HG02798 (cell line): ENCODE data around the gene PRDM12.
A peak's percentile ranks its signal among the peaks of the same experiment; 100 is the strongest.

Experiments
- ATAC-seq: cut with Tn5 transposase; IDR thresholded peaks from one replicate; pipeline ENCODE4 v1.9.1; 2021; ENCODE audit warnings: mild to moderate bottlenecking; ENCODE audit not compliant: unreplicated experiment, poor library complexity

Gene PRDM12

DNA sequence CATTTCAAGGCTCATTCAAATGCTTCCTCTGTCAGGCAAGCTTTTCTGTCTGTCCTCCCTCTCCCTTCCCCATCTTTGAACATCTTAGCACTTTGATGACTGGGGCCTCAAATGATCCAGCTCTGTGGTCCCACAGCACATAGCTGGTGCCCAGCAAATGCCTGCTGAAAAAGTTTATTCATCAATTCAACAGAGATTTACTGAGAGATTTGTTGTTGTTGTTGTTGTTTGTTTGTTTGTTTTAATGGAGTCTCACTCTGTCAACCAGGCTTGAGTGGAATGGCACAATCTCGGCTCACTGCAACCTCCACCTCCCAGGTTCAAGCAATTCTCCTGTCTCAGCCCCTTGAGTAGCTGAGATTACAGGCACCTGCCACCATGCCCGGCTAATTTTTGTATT is 23.2 kb downstream of the PRDM12 start:
- no peak for ATAC-seq

DNA sequence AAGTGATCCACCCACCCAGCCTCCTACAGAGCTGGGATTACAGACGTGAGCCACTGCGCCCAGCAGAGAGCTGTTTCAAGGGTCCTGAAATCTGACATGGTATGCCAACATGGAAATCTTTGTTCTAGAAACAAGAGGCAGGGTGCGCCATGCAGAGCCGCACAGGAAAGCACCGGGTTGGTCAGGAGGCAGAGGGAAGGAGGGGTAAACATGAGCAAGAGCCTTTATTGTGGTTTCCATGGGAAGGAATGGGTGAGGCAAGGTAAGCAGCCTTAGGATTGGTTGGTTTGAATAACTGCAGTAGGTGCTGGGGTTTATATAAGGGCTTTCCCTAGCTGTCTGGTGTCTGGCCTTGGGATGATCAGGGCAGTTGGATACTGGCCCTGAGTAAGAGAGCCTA is 23.7 kb downstream of the PRDM12 start:
- ATAC-seq, result no peak

DNA sequence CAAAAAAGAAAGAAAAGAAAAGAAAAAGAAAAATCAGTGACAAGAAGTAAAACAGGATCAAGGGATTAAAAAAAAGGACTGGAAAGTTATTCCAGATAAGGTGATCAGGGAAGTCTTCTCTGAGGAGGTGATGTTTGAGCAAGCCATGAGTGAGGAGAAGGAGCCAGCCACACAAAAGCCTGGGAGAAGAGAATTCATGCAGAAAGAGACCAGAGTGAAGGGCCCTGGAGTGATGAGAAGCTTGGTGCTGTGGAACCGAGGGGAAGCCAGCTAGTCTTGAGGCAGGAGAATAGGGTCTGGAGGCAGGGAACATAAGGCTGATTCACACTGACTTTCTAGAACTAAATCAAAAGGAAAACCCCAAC is 25.2 kb downstream of the PRDM12 start:
- no peak for ATAC-seq

DNA sequence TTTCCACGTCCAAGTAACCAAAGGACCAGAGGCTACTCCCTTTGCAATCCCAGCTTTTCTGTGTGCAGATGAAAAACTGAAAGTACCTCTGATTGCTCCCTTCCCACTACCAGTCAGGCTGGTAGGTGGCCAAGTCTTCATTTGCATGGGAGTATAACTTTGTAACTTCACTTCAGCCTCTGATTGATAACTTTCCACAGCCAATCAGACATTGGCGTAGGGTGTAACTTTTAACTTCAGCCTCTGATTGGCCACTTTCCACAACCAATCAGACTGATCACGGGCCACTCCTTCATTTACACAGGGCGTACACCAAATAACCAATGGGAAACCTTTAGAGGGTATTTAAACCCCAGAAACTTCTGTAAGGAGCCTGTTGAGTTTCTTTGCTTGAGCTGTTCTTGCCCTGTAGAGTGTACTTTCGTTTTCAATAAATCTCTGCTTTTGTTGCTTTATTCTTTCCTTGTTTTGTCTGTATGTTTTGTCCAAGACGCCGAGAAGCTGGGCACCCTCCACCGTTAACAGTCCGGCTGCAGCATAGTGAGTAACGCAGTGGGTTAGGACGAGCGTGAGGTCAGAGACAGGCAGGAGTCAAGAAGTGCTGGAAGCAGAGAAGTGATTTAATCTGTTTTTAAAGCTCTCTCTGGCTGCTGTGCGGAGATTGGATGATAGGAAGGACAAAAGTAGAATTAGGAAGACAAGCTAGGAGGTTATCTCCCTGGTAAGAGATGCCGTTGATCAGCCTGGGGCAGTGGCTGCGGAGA is 25.7 kb downstream of the PRDM12 start:
- peak; percentile 43 for ATAC-seq

DNA sequence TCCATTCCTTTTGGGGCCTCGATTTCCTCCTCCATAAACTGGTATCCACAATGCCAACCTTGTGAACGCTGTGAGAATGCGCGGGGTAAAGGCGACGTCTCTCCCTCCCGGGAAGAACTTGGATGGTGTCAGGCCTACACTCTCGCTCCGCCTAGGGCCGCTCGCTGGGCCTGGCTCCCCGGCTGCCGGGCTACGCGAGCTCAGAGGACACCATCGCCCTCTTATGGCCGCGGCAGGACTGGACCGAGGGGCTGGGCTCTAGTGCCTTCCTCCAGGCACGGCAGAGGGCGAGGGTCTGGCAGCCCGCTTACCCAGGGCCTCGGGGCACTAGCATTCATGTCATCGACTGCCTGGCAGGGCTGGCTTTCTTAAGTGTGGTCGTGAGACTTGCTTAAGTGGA is 27.9 kb downstream of the PRDM12 start:
- no peak for ATAC-seq

DNA sequence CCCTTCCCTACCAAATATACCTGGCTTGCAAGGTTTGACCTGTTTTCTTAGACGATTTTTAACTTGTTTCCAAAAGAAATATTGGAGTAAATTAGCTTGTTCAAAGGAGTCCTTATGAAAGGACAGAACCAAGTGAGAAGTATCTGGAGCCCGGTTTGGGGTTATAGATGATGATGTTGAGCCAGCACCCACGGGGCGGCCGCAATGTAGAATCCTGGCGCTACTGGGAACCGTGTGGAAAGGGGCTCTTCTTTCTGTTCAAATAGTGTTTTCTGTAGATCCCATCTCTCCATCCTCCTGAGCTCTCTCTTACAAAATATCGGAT is 28.7 kb downstream of the PRDM12 start:
- ATAC-seq, result no peak

DNA sequence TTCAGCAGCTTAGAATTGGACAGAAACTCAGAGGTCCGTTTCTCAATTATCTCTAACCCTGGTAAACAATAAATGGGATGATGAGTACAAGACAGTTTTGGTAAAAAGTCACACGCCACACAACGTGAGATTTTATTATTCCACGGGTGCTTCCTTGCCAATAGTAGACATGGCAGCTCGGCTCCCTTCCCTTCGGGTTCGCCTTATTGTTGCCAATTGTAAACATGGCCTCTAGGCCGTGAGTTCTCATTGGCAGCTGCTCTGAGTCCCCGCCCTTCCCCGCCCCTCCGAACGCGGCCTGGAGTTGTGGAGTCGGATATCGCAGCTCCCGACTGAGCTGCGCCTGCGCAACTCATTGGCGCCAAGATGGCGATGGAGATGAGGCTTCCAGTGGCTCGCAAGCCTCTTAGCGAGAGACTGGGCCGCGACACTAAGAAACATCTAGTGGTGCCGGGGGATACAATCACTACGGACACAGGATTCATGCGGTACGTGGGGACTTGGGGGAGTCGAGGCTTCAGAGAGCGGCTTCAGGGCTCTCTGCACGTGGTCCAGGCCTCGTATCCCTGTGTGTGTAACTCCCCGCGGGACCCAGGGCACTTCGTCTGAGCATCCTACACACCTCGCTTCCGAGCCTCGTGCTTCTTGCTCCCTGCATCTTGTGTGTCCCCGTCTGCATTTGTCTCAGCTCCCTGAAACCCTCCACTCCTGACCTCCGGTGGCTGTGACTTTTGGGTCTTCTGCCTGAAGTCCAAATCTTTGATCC is 29.2 kb downstream of the PRDM12 start, which contains the start of gene EXOSC2:
Gene EXOSC2 (plus strand): TSS at position 355 of the 766 bp plus-strand sequence. CDS start 12 bp downstream, at position 367.
- peak; percentile 94 for ATAC-seq

DNA sequence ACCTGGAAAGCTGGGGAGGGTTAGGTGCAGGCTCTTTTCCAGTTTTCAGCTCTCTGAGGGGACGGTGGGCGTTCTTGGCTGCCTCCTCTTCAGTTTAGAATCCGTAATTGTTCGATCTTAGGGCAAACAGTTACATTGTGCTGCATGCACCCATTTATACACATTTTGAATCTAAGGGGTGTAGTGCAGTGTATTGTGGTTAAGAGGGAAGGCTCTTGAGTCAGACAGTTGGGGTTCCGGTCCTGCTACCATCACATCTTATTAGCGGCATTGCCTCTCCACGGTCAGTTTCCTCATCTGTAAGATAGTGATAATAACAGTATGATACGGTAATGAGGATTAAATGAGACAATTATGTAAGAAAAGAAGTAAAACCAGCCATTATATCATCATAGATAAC is 29.8 kb downstream of the PRDM12 start:
- no peak for ATAC-seq

DNA sequence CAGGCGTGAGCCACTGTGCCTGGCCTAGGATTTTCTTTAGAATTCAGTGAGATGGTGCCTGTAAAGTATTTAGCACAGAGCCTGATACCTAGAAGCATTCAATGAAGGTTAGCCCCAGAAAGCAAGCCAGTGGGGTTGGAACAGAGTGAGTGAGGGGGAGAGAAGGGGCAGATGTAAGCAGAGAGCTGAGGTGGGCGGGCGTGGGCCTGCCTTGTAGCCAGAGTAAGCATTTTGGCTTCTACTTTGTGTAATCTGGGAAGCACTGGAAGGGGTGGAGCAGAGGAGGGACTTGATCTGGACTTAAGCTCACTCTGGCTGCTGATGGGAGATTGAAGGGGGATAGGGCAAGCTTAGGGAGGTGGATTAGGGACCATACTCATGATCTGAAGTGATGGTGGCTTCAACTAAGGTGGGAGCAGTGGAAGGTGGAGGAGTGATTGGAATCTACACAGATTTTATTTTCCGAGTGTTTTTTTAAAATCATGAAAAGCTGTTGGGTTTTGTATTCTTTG is 31.8 kb downstream of the PRDM12 start:
- ATAC-seq, result no peak

DNA sequence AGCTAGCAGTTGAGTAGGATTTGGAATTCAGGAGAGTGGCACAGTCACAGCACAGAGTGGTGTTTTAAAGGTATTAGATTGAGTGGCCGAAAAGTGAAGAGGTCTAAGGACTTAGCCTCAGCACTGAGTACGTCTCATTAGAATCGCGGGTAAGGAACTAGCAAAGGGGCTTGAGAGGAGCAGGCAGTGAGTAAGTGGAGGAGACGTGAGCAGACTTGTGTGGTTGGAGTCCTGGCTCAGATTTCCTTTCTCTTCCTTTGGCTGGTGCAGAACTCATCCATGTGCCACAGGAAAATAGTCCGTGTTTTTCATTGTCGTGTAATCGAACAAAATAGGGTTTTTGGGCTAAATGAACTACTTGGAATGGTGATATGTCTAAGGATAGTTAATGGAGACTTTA is 32.6 kb downstream of the PRDM12 start:
- ATAC-seq, result no peak

DNA sequence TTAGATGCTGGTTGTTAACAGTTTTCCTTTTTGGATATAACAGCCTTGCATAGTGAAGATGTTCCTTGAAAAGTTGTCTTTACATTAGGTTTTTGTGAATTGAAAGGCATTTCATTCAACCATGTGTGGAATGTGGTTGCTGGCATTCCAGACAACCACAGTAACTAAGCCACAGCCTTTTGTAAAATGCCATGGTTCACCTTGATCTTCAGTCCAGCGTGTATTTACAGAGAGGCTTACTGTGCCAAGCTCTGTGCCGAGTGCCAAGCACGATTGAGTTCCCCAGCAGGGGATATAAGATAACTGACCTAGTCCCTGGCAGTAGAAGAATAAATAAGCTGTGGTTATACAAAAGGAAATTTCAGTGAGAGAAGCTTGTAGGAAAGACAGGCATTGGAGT is 34.1 kb downstream of the PRDM12 start:
- no peak for ATAC-seq

DNA sequence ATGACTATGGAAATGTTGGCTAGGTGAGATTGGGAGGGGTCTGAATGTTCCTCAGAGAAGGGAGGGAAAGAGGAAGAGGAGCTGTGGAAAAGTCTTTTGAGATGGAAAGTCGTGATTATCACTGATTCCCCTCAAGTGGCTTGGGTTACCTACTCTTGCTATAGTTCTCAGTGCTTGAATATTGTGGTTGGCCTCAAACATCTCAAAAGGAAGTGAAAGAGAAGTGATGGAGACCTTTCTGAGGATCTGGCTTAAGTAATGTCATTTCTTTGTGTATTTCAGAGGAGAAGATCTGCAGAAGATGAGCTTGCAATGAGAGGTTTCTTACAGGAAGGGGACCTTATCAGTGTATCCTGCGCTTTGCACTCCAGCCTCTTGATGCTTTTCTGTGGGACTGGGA is 34.7 kb downstream of the PRDM12 start:
- no peak for ATAC-seq

DNA sequence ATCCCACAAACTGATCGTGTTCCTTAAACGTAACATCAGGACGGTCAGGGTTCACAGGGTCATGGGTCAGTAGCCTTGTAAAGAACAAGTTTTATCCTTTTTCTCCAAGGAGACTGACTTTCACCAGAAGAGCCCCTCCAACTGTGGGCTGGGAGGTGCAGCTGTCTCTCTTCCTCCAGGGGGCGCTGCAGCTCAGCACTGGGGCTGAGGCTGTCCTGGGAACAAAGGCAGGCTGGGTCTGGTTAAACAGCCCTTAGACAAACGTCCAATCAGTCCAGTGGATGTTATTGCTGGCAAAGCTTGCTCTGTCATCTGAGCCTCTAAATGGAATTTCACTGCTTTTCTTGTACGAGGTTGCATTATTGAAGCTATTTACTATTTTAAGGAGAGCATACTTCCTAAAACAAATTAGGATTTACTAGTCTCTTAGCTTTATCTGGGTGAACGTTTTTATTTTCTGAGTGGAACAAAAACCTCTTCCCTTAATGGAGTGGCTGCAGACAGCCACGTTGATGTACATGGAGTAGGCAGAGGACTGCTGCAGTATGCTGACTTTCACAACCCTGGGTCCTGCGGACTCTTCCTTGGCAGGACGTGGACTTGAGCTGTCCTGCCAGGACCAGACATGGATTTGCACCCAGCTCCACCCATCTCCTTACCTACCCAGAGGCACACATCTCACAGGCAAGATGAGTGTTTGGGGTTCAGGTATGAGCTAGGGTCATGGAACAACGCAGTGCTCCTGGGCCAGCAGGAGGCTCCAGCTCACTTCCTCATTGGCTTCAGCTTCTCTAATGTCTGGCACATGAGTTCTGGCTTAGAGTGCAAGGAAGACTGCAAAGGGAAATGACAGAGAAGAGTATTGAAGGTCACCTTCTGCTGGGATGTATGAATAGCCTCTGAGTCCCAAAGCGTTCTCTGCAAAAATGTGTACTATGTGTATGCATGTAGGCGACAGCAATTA is 36.9 kb downstream of the PRDM12 start:
- ATAC-seq, result peak; percentile 43

DNA sequence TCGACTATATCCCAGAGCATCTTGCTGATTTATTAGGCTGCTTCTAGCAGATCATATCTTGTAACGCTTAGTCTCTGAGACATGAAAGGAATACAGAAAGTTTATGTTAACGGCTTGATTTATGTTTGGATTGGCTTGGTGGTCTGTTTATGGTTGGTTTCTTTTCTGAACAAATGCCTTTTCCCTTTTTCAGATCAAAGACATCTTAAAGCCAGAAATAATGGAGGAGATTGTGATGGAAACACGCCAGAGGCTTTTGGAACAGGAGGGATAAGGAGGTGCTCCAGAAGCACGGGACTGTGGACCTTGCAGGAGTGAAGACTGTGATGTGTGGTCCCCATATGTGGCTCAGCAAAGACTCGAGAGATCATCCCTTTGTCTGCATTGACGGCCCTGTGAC is 39.1 kb downstream of the PRDM12 start:
- no peak for ATAC-seq

DNA sequence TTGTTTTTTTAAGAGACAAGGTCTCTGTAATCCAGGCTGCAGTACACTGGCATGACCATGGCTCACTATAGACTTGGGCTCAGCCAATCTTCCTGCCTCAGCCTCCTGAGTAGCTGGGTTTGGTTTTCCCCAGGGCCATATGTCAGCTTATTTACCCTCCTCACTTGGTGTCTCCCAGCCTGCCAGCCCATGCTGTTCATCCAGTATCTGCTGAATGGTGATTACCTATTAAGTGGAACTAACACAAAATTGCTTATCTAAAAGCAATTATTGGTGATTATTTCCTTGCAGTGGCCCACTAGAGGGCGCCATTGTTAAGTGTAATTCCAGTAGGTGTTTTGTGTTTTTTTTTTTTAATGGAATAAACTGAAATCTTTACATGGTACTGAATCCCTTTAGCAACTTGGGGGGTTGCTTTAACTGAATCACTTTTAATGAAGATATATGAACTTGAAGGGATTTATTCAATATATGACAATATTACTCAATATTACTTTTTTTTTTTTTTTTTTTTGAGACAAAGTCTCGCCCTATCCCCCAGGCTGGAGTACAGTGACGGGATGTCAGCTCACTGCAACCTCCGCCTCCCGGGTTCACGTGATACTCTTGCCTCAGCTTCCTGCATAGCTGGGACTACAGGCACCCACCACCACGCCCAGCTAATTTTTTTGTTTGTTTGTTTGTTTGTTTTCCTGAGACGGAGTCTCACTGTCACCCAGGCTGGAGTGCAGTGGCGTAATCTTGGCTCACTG is 43.0 kb downstream of the PRDM12 start:
- ATAC-seq, result no peak

DNA sequence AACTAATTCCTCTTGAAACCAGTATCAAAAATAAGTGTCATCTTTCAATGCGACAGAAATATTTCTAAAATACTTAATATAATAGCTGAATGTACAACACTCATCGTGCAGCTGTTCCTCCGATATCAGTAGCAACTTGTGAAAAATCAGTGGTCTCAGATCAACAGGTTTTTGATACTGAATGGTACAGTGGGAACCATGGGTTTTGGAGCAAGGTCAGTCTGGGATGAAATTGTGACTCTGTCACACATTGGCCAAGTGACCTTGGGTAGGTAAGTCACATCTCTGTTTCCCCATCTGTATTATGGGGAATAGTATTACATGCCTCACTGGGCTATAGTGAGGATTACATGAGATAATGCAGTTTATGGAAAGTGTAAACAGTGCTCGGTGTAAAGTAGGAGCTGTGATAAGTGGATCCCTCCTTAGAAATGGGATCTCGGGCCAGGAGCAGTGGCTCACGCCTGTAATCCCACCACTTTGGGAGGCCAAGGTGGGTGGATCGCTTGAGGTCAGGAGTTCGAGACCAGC is 46.5 kb downstream of the PRDM12 start:
- ATAC-seq, result no peak

DNA sequence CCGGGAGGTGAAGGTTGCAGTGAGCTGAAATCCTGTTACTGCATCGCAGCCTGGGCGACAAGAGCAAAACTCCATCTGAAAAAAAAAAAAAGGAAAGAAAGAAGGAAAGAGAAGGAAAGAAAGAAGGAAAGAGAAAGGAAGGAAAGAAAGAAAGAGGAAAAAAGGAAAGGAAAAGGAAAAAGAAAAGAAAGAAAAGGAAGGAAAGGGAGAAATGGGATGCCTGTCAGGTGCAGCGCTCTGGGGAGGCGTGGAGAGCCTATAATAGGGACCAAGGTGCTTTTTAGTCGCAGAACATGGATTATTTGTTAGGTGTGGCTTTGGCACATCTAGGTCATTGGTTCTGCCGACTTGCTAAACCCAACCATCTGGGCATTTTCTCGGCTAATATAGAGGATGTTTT is 47.1 kb downstream of the PRDM12 start:
- no peak for ATAC-seq

DNA sequence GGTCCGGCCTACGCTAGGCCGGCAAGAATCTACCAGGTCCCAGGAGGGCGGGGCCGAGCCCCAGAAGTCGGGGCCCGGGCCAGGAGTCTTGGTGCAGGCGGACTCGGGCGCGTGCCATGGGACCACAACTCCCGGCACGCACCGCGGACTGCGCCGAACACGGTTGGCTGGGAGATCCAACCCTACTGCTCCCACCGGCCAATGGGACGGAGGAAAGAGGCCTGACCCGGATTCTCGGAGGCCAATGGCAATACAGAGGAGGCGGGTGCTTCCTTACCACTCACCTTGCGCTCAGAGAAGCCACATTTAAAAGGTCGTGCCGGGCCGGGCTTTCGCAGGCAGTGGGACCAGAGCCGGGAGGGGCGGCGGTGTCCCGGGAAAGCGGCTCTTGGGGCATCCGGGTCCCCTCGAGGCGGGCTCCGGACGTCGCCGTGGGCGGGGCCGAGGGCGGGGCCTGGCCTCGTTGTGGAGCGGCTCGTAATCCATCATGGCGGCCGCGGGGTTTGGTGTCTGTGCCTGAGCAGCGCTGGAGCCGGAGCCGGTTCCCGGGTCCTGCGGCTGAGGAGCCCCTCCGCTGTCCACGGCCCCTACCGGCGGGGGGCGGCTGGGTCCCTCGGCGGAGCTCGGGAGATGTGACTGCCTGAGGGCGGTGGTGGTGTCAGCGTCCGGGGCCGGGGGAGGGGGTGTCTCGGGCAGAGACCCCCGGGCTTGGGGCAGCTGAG is 48.3 kb downstream of the PRDM12 start:
- peak; percentile 97 for ATAC-seq
